Measurements from ENCODE around the gene LGALS7. TPM values are rescaled to one million over a fixed set of nuclear protein-coding genes. Genes with fewer than 3 reads are reported as not detected.

The LGALS7 gene
- total and polyA plus RNA-seq, 10 of the 15 experiments (the other 5 are each of a cell fraction or from before 2014, with no cell fraction given) = 0.19 TPM; not detected in 9

DNA sequence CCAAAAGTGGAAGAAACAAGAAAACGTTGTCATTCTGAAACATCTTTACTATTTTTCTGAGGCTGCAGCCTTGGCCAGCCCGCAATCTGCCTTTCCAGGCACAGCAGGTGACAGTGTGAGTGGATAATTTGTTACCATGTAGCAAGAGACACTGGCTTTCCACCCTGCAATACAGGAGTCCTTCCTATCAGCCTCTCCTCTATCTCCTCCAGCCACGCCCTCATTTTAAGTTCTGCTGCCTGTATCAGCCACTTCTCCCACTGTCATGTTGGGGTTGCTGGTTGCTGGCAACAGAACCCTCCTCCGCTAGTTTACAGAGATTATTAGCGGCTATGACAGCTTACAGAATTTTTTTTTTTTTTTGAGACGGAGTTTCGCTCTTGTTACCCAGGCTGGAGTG, 7.7 kb upstream of the LGALS7 start:
- no peak overlapping the region for H3K27ac ChIP-seq (ENCODE audit: control insufficient read depth, insufficient read depth)
- SMC1A ChIA-PET (ENCODE audit: uncharacterized antibody, unreplicated experiment) = no interaction called here
- H3K27me3 ChIP-seq (replicated peaks in 1 of 2; ENCODE audit: control insufficient read depth in 2 of 2, insufficient read depth in 2 of 2, low read length in 1 of 2) = no peaks in the 10 kb centered on the region; a peak in 1 of 4 replicates
- FAIRE-seq (no peak), DNase-seq (ENCODE audit: low read depth, low spot score) (no peak), ATAC-seq (no peak)
- RAD21 ChIA-PET (ENCODE audit: unreplicated experiment) = no interaction called here
- no peaks in the 10 kb centered on the region for H3K36me3 ChIP-seq (ENCODE audit: control insufficient read depth in 2 of 2, insufficient read depth in 2 of 2, low read length in 1 of 2)
- in situ Hi-C loops (cut with MboI) = no loop called here
- H4K20me1 ChIP-seq (ENCODE audit: control insufficient read depth, insufficient read depth) = no peaks in the 10 kb centered on the region
- intact Hi-C loops (cut with micrococcal nuclease; ENCODE audit: unreplicated experiment) = loop anchor here (10.0 kb wide), 1 partner anchor 104 kb away; no protein-coding TSS in a partner anchor
- POLR2A ChIA-PET = no interaction called here
- H3K79me2 ChIP-seq (ENCODE audit: control insufficient read depth, insufficient read depth, low read length) = no peaks in the 10 kb centered on the region
- no peak overlapping the region for H2AFZ ChIP-seq (ENCODE audit: control insufficient read depth, low read depth, low read length)
- H3K4me1 ChIP-seq (ENCODE audit: control insufficient read depth, insufficient read depth, low read length) = no peaks in the 10 kb centered on the region
- H3K4me2 ChIP-seq (ENCODE audit: control insufficient read depth, insufficient read depth) = no peak overlapping the region
- 60% methylated on average over 7 of the region's 7 CpGs for WGBS (ENCODE audit: insufficient coverage, insufficient replicate concordance, low lambda C conversion rate, missing lambda C conversion rate)
- BruUV-seq (replicated peaks) = no TSS peak
- no peaks in the 10 kb centered on the region for H3K9me3 ChIP-seq (replicated peaks; ENCODE audit: control insufficient read depth, insufficient read depth, low read length)
- no peak overlapping the region for H3K4me3 ChIP-seq
- no peak overlapping the region for H3K9ac ChIP-seq (ENCODE audit: control insufficient read depth, insufficient read depth, low read length)
- CTCF ChIA-PET = no interaction called here
- TF ChIP-seq, protein P1, sequence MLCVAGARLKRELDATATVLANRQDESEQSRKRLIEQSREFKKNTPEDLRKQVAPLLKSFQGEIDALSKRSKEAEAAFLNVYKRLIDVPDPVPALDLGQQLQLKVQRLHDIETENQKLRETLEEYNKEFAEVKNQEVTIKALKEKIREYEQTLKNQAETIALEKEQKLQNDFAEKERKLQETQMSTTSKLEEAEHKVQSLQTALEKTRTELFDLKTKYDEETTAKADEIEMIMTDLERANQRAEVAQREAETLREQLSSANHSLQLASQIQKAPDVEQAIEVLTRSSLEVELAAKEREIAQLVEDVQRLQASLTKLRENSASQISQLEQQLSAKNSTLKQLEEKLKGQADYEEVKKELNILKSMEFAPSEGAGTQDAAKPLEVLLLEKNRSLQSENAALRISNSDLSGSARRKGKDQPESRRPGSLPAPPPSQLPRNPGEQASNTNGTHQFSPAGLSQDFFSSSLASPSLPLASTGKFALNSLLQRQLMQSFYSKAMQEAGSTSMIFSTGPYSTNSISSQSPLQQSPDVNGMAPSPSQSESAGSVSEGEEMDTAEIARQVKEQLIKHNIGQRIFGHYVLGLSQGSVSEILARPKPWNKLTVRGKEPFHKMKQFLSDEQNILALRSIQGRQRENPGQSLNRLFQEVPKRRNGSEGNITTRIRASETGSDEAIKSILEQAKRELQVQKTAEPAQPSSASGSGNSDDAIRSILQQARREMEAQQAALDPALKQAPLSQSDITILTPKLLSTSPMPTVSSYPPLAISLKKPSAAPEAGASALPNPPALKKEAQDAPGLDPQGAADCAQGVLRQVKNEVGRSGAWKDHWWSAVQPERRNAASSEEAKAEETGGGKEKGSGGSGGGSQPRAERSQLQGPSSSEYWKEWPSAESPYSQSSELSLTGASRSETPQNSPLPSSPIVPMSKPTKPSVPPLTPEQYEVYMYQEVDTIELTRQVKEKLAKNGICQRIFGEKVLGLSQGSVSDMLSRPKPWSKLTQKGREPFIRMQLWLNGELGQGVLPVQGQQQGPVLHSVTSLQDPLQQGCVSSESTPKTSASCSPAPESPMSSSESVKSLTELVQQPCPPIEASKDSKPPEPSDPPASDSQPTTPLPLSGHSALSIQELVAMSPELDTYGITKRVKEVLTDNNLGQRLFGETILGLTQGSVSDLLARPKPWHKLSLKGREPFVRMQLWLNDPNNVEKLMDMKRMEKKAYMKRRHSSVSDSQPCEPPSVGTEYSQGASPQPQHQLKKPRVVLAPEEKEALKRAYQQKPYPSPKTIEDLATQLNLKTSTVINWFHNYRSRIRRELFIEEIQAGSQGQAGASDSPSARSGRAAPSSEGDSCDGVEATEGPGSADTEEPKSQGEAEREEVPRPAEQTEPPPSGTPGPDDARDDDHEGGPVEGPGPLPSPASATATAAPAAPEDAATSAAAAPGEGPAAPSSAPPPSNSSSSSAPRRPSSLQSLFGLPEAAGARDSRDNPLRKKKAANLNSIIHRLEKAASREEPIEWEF (IDR thresholded peaks at IDR 0.05; ENCODE audit: insufficient replicate concordance, low read depth, low read length) = no peak
- TF ChIP-seq HCFC1 (IDR thresholded peaks at IDR 0.05; ENCODE audit: low read length) = no peak
- TF ChIP-seq CHD4 (IDR thresholded peaks at IDR 0.05) = no peak
